B cell (primary cell): Measurements from ENCODE around the gene MAPT. TPM values are rescaled to one million over a fixed set of nuclear protein-coding genes. Genes with fewer than 3 reads are reported as not detected.

Experiments used
- ATAC-seq: fragments of 200-7000 bp; cut with Tn5 transposase; one replicate; pipeline ENCODE4 v1.10.0; 2021; ENCODE audit warnings: low read depth, mild to moderate bottlenecking, moderate number of reproducible peaks, moderate library complexity
- CTCF ChIA-PET: fragments of 350-600 bp; sonication (Branson Sonifier 250); formaldehyde crosslinking; loops from one replicate; lab custom pipeline; 2021; ENCODE audit warnings: antibody characterized with exemption, inconsistent platforms; lab: Charles Lee
- POLR2A ChIA-PET: fragments of 350-600 bp; sonication (Branson Sonifier 250); formaldehyde crosslinking; loops from one replicate; lab custom pipeline; 2021; ENCODE audit warnings: antibody characterized with exemption; lab: Charles Lee
- DNase-seq: peaks from one replicate; pipeline ENCODE4 v3.0.0; 2013
- H2AFZ ChIP-seq: 2 replicates; pipeline ENCODE4 v1.6.1; 2012; ENCODE audit warnings: mild to moderate bottlenecking, low read depth, low read length; ENCODE audit not compliant: insufficient read depth, poor library complexity, severe bottlenecking
- H3K27ac ChIP-seq, 2 donors: 1 replicate in 1 of 2; 2 replicates in 1 of 2; pipeline ENCODE4 v1.5.1; 2012 to 2013; ENCODE audit warnings: low read length in 2 of 2, mild to moderate bottlenecking in 2 of 2, moderate library complexity in 1 of 2
- H3K27me3 ChIP-seq, 4 experiments: fragments of 200-600 bp in 1 of 4; sonication (generic) in 1 of 4; replicated peaks in 1 of 4; 1 replicate in 2 of 4; 2 replicates in 2 of 4; pipeline versions ENCODE4 v1.6.1 to v1.7.0; 2013 to 2016; ENCODE audit warnings: low read length in 3 of 4, mild to moderate bottlenecking in 2 of 4, mixed read lengths in 1 of 4, moderate library complexity in 1 of 4; ENCODE audit not compliant: insufficient read depth in 4 of 4, control insufficient read depth in 3 of 4; ENCODE audit errors: control extremely low read depth in 1 of 4
- H3K36me3 ChIP-seq, 2 experiments: replicated peaks in 1 of 2; 1 replicate in 1 of 2; 2 replicates in 1 of 2; pipeline versions ENCODE4 v1.6.1 to v1.7.1; 2013; ENCODE audit warnings: low read length in 1 of 2; ENCODE audit not compliant: insufficient read depth in 2 of 2, control insufficient read depth in 1 of 2; ENCODE audit errors: control extremely low read depth in 1 of 2, extremely low read depth in 1 of 2
- H3K4me1 ChIP-seq, 2 donors: fragments of 200-600 bp in 1 of 2; sonication (generic) in 1 of 2; 1 replicate in 1 of 2; 2 replicates in 1 of 2; pipeline versions ENCODE4 v1.5.1 to v1.6.1; 2013 to 2017; ENCODE audit warnings: low read length in 2 of 2; ENCODE audit not compliant: control insufficient read depth in 2 of 2, insufficient read depth in 2 of 2
- H3K4me2 ChIP-seq: replicated peaks from 2 replicates; pipeline ENCODE3; 2012; ENCODE audit warnings: mild to moderate bottlenecking, low read depth, low read length; ENCODE audit not compliant: poor library complexity, severe bottlenecking
- H3K4me3 ChIP-seq, 5 experiments: fragments of 200-600 bp in 1 of 5; sonication (generic) in 1 of 5; 1 replicate in 3 of 5; 2 replicates in 2 of 5; pipeline versions ENCODE4 v1.5.1 to v1.7.0; 2011 to 2016; ENCODE audit warnings: low read length in 4 of 5, mild to moderate bottlenecking in 4 of 5, low read depth in 2 of 5, control low read depth in 1 of 5, moderate library complexity in 1 of 5; ENCODE audit not compliant: insufficient read depth in 1 of 5; ENCODE audit errors: control extremely low read depth in 1 of 5, extremely low read depth in 1 of 5
- H3K79me2 ChIP-seq: fragments of 200-600 bp; sonication (generic); one replicate; pipeline ENCODE4 v1.6.0; 2016; ENCODE audit warnings: low read length; ENCODE audit not compliant: control insufficient read depth, insufficient read depth
- H3K9ac ChIP-seq: fragments of 200-600 bp; sonication (generic); 2 replicates; pipeline ENCODE4 v1.6.1; 2017; ENCODE audit warnings: mild to moderate bottlenecking, low read length, moderate library complexity
- H3K9me3 ChIP-seq, 3 donors: one replicate each; pipeline versions ENCODE4 v1.6.1 to v1.7.1; 2013; ENCODE audit warnings: low read length in 2 of 3; ENCODE audit not compliant: control insufficient read depth in 2 of 3, insufficient read depth in 1 of 3; ENCODE audit errors: control extremely low read depth in 1 of 3
- H4K20me1 ChIP-seq: 2 replicates; pipeline ENCODE4 v1.6.0; 2012; ENCODE audit warnings: mild to moderate bottlenecking, low read length; ENCODE audit not compliant: insufficient read depth, control insufficient read depth, poor library complexity, severe bottlenecking
- H3K27ac Mint-ChIP-seq: one replicate; pipeline ENCODE4 v1.8.0; 2021; ENCODE audit warnings: mixed read lengths
- H3K27me3 Mint-ChIP-seq: one replicate; pipeline ENCODE4 v1.8.0; 2021; ENCODE audit warnings: mixed read lengths
- H3K4me1 Mint-ChIP-seq: one replicate; pipeline ENCODE4 v1.8.0; 2021; ENCODE audit warnings: mixed read lengths
- H3K4me3 Mint-ChIP-seq: one replicate; pipeline ENCODE4 v1.8.0; 2021; ENCODE audit warnings: mixed read lengths
- H3K9me3 Mint-ChIP-seq: one replicate; pipeline ENCODE4 v1.8.0; 2022; ENCODE audit warnings: mixed read lengths; ENCODE audit not compliant: insufficient read depth
- EZH2 ChIP-seq: IDR thresholded peaks from 2 replicates; pipeline ENCODE4 v1.6.1; 2012; ENCODE audit warnings: borderline replicate concordance, low read depth, mild to moderate bottlenecking, moderate library complexity, low read length; ENCODE audit not compliant: insufficient read depth, poor library complexity, severe bottlenecking
- WGBS: methylation state at CpG from one replicate; pipeline ENCODE4 v1.1.5; 2013; ENCODE audit warnings: missing lambda C conversion rate; ENCODE audit not compliant: insufficient coverage; 5-methylcytosine and 5-hydroxymethylcytosine counted together
- intact Hi-C: fragments of 100-400 bp; cut with micrococcal nuclease; formaldehyde crosslinking; loops from one replicate; pipeline ENCODE4 v1.10.0; 2022
- polyA plus RNA-seq: library from polyadenylated mRNA; depleted of rRNA; stranded (reverse); fragments of >200 nt; gene quantifications from 2 replicates; pipeline ENCODE4 v1.2.3, GENCODE V29; 2012
- total RNA-seq, 2 donors: library from RNA; stranded (reverse); fragments of 120-200 nt in 1 of 2; gene quantifications; 1 replicate in 1 of 2; 2 replicates in 1 of 2; pipeline versions ENCODE4 v1.2.3 to v1.2.4, GENCODE V29; 2013 to 2022
- TF ChIP-seq, protein P1 (sequence below): fragments of 200-600 bp; IDR thresholded peaks from one replicate; pipeline ENCODE4 v1.8.0; 2022; ENCODE audit warnings: antibody characterized with exemption, mild to moderate bottlenecking

The MAPT gene
- total and polyA plus RNA-seq, 2 donors (not counting 1 experiment from before 2014, with no cell fraction given), result 0.13 to 0.20 TPM

DNA sequence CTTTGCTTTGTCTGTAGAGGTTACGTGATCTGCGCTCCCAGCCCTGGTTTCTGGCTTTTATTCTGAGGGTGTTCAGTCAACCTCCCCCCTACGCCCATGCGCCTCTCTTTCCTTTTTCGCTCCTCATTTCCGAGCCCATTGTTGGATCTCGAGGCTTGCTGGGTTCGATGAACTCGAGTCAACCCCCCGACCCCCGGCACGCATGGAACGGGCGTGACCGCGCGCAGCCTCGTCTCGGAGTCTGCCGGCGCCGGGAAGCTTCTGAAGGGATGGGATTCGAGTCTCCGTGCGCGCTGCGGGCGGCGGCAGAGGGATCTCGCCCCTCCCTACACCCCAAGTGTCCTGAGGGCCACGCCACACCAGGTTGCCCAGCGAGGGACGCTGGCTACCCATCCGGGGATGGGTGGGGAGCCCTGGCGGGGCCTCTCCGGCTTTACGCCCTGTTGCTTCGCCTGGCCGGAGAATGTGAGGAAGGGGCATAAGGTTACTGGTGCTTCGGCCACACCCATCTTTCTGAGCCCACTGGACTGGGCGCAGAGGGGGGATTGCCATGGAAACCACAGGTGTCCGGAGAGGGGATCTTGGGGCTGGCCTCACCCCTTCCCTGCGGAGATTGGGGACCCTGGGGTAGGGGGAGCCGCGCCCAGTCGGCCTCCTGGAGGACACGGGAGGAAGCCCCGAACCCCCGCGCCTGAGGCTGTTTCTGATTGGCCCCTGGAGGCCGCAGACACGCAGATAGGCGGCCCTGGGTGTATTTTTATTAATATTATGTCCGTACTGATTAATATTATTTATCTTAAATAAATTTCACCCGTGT, 1.8 kb downstream of the MAPT start:
- H3K79me2 ChIP-seq, result no peaks in the 10 kb centered on the region
- peak overlapping the region; percentile 93 for H2AFZ ChIP-seq
- peaks cover 25% of the 10 kb centered on the region for H3K4me1 Mint-ChIP-seq
- H3K4me2 ChIP-seq, result peak overlapping the region; percentile 100
- DNase-seq (peak; percentile 21), ATAC-seq (no peak)
- peaks cover 37 to 40% of the 10 kb centered on the region in 2 donors for H3K4me1 ChIP-seq
- H3K9ac ChIP-seq, result peak overlapping the region; percentile 79
- H3K9me3 ChIP-seq, result peaks cover 0 to 20% (median 0%) of the 10 kb centered on the region in 3 donors
- H4K20me1 ChIP-seq, result no peaks in the 10 kb centered on the region
- no peak overlapping the region for H3K27ac Mint-ChIP-seq
- TF ChIP-seq, protein P1, sequence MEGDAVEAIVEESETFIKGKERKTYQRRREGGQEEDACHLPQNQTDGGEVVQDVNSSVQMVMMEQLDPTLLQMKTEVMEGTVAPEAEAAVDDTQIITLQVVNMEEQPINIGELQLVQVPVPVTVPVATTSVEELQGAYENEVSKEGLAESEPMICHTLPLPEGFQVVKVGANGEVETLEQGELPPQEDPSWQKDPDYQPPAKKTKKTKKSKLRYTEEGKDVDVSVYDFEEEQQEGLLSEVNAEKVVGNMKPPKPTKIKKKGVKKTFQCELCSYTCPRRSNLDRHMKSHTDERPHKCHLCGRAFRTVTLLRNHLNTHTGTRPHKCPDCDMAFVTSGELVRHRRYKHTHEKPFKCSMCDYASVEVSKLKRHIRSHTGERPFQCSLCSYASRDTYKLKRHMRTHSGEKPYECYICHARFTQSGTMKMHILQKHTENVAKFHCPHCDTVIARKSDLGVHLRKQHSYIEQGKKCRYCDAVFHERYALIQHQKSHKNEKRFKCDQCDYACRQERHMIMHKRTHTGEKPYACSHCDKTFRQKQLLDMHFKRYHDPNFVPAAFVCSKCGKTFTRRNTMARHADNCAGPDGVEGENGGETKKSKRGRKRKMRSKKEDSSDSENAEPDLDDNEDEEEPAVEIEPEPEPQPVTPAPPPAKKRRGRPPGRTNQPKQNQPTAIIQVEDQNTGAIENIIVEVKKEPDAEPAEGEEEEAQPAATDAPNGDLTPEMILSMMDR, result no peak
- TF ChIP-seq EZH2, result no peak
- intact Hi-C loops, result loop anchor here (2.0 kb wide), 1 partner anchor 53 kb away; no protein-coding TSS in a partner anchor
- peaks cover 31% of the 10 kb centered on the region for H3K27me3 Mint-ChIP-seq
- no peak overlapping the region for H3K27ac ChIP-seq
- CTCF ChIA-PET, result no interaction called here
- WGBS, result 15% methylated on average over 37 of the region's 55 CpGs
- no peaks in the 10 kb centered on the region for H3K36me3 ChIP-seq
- H3K27me3 ChIP-seq, result peaks cover 2 to 65% (median 44%) of the 10 kb centered on the region in 4 experiments
- H3K4me3 ChIP-seq, result peak overlapping the region in 3 of 5 experiments; percentile 69 to 75 (median 75)
- H3K9me3 Mint-ChIP-seq, result no peaks in the 10 kb centered on the region
- POLR2A ChIA-PET, result no interaction called here
- peak overlapping the region; percentile 91 for H3K4me3 Mint-ChIP-seq
